Choroid plexus epithelial cell (primary cell): ENCODE measurements around the gene CD200.
A peak's percentile ranks its signal among the peaks of the same experiment; 100 is the strongest.

Source experiments
- DNase-seq: peaks from one replicate; pipeline ENCODE4 v3.0.0-alpha.2; 2010; ENCODE audit warnings: low read depth
- H3K4me3 ChIP-seq: 2 replicates; pipeline ENCODE4 v1.5.1; 2011; ENCODE audit warnings: low read depth, mild to moderate bottlenecking, control low read depth, low read length, moderate library complexity
- TF ChIP-seq, protein P1 (sequence below): conservative IDR thresholded peaks from 2 replicates; pipeline ENCODE4 v1.5.1; 2011; ENCODE audit warnings: low read depth, mild to moderate bottlenecking, control low read depth, inconsistent platforms, low read length, moderate library complexity

Gene CD200

DNA sequence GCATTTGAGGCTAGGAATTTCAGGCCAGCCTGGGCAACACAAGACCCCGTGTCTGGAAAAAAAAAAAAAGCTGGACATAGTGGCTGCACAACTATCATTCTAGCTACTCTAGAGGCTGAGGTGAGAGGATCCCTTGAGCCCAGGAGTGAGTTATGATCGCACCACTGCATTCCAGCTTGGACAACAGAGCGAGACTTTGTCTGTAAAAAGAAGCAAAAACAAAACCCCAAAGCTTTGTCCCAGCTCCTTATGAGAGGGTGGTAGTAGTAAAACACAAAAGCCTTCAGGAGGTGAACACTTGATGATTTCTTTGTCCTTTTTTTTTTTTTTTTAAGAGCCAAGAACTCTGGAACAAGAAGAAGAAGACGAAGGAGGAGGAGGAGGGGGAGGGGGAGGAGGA is 1.1 kb upstream of the CD200 start:
- TF ChIP-seq, protein P1, sequence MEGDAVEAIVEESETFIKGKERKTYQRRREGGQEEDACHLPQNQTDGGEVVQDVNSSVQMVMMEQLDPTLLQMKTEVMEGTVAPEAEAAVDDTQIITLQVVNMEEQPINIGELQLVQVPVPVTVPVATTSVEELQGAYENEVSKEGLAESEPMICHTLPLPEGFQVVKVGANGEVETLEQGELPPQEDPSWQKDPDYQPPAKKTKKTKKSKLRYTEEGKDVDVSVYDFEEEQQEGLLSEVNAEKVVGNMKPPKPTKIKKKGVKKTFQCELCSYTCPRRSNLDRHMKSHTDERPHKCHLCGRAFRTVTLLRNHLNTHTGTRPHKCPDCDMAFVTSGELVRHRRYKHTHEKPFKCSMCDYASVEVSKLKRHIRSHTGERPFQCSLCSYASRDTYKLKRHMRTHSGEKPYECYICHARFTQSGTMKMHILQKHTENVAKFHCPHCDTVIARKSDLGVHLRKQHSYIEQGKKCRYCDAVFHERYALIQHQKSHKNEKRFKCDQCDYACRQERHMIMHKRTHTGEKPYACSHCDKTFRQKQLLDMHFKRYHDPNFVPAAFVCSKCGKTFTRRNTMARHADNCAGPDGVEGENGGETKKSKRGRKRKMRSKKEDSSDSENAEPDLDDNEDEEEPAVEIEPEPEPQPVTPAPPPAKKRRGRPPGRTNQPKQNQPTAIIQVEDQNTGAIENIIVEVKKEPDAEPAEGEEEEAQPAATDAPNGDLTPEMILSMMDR = no peak
- no peak overlapping the region for H3K4me3 ChIP-seq
- no peak for DNase-seq

DNA sequence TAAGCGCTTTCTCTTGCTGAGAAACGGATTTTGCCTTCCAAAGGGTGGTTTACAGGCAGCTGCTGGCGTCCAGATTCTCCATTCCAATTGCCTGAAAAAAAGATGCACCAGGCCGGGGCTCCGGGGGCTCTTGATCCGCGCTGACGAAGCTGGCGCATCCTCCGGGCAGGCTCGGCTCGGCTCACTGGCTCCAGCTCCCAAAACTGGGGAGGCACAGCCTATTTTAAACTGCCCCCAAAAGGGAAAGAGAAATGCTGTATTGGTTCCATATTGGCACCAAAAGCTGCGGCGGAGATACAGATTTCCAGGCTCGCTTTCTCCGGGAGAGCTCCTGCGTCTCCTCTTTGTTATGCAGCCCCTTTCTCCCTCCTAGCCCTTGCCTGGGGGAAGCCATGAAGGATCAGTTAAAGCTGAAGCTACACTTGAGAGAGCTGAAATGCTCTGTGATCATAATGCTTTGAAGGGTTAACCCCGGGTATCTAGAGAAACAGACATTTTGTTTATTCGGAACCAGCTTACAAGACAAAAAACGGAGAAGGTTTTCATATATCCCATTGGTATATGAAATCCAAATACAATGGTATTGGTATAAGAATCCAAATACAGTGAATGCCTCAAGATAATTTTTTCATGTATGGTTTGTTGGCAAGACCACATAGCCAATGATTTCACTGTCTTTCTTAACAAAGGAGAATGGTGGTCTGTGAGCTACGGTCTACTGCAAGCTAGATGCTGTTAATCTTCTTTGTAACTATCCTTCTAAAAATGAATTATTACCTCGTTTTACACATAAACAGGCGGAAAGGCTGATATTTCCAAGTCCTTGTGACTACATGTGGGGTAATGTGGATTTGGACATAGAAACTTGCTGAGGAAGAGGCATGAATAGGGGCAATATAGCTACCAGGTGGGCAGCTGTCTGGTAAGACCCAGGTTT is 693 bp downstream of the CD200 start:
- peak overlapping the region; percentile 69 for H3K4me3 ChIP-seq
- TF ChIP-seq, protein P1 = no peak
- DNase-seq = peak; percentile 74

DNA sequence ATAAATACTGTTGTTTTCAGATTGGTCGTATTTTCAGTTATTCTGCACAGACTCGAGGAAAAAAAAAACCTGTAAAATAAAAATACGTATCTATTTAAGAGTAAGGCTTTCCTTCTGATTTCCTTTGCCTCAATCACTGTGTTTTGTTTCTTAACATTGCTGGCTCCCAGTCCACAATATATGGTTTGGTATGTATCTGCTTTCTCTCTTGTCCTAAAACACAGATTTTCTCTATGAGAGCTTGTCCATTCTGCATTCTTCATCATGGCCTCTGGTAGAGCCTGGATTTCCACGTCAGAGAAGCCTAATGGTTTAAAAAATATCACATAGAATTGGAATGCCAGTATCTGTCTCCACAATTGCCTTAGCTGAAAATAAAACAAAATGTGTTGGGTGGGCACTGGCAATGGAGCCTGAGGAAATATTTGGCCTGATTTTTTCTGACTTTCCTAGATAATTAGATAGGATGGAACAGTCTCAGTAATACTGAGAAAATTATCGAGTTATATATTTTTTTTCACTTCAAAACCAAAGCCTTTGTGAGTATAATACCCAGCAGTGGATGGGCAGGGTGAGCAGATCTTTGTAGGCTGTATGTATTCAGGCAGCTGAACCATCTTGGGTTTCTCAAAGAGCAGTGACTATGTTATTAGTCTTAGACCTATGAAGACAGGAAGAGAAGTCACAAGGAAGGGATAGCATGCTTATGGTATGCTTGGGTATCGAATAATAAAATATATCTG is 1.9 kb downstream of the CD200 start:
- peak; percentile 60 for DNase-seq
- TF ChIP-seq, protein P1 = no peak
- peak overlapping the region; percentile 69 for H3K4me3 ChIP-seq

DNA sequence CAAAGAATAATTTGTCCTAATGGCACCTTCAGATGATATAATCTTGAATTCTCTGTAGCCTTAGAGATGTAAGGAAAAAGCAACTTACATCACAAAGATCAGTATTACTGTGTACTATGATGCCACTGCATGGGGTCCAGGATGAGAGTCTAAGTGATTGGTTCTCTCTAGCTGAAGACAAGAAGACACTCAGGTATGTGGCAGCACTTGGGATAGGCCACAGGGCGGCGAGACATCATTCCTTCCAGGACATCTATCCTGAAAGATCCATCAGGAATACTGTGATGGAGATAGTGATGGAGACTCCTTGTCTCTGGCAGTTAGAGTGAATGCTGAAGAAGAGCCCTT is 2.5 kb downstream of the CD200 start:
- H3K4me3 ChIP-seq = no peak overlapping the region
- TF ChIP-seq, protein P1 = no peak
- DNase-seq = no peak

DNA sequence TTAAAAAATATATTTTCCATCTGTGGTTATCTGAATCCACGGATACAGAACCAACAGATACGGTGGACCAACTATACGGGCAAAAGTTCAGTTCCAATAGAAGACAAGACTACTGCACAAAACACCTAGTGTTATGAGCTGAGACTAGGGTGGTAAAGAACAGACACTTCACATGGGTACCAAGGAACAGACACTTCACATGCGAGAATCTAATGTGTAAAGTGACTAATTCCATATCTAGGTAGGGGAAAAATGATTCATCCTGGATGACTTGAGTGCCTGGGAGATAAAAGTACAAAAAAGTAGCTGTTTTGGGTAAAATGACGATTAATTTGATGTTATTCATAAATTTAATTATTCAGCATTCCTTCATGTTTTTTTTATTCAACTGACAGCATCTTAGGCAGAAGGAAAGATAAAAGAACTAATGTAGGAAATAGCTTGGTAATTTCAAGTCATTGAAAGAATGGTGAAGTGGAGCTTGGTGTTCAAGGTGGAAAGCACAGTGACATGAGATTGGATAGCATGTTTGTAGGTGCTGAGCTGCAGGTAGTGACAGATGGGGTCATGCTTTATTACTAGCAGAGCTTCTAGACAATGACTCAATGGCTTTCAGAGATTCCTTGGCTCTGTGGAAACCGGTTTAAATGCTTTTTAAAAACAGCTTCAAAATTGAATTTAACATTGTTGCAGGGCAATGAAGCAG is 5.2 kb downstream of the CD200 start:
- no peak overlapping the region for H3K4me3 ChIP-seq
- TF ChIP-seq, protein P1 = no peak
- DNase-seq = no peak

DNA sequence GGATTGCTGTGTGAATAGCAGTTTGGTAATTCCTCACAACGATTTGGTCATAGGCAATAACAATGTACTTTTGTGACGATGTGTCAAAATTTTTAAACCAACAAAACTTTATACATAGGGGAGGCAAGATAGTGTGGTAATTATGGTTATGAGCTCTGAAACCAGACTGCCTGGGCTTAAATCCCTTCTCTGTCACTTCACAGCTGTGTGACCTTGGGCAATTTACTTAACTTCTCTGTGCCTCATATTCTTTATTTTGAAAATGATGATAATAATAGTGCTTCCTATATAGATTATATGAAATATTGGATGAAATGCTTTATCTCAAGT is 5.7 kb downstream of the CD200 start:
- no peak for DNase-seq
- TF ChIP-seq, protein P1 = no peak
- no peak overlapping the region for H3K4me3 ChIP-seq
